Urothelium cell line (cell line): ENCODE data around the gene PCDHGA5.
A peak's percentile ranks its signal among the peaks of the same experiment; 100 is the strongest.
"Not testable (repeated sequence)": the region's sequence is repeated elsewhere in the genome, so short reads cannot be mapped to it uniquely, and the experiment has no call there.

ENCODE experiments used
- DNase-seq: peaks from one replicate; pipeline ENCODE4 v3.0.0; 2011; ENCODE audit warnings: low spot score, mixed read lengths
- FAIRE-seq: peaks from 2 replicates; lab custom pipeline; 2011; peaks lifted over from hg19 to GRCh38; lab: Jason Lieb, UNC

PCDHGA5 gene

DNA sequence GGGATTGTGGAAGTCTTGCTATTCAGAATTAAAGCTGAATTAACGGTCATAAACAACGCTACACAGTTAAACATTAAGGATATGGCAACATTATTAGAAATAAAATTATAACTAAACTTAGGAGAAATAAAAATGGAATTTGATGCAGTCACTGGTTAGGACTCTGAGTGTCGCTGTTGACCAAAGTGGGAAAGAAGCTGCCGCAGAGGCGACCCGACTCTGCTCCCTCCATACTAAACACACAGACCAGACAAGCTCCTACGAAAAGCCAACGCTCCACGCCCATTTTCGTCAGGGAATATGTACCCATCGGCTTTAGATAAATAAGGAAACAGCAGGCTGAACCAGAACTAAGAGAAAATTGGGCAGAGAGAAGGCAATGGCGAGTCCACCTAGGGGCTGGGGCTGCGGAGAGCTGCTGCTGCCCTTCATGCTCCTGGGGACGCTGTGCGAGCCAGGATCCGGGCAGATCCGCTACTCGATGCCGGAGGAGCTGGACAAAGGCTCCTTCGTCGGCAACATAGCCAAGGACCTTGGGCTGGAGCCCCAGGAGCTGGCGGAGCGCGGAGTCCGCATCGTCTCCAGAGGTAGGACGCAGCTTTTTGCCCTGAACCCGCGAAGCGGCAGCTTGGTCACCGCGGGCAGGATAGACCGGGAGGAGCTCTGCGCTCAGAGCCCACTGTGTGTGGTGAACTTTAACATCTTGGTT, at the start of gene PCDHGA5:
TSS of gene PCDHGA5 (plus strand) at position 211 of the 709 bp plus-strand sequence. CDS start at position 380, 169 bp downstream.
- no peak for DNase-seq
- FAIRE-seq: no peak

DNA sequence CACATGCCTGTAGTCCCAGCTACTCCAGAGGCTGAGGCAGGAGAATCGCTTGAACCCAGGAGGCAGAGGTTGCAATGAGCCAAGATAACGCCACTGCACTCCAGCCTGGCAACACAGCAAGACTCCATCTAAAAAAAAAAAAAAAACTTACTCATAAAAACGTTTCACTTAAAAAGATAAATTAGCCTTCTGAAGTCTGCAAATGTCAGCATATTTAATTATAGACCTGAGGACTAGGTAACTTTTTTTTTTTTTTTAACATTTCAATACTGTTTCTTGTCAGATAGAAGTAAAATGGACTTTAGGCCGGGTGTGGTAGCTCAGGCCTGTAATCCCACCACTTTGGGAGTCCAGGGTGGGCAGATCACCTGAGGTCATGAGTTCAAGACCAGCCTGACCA, 47.0 kb upstream of the PCDHGA5 start:
- not testable (repeated sequence) for DNase-seq, FAIRE-seq

DNA sequence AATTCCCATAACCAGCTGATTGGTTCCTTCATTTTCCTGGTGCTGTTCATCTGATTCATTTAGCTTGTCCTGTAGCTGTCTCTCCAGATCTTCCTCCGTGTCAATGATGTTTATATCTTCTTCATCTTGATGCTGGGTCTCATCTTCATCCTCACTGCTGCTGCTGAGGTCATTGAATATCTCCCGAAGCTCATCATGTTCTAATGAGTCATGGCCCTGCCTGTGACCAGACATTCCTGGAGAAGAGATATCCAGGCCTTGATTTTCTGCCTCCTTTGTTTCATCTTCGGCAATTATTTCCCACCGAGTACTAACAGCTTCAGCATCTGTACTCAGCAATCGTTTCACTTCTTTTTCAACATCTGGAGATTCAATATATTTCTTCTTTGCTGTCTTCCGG, 44.8 kb upstream of the PCDHGA5 start:
- DNase-seq: no peak
- no peak for FAIRE-seq

DNA sequence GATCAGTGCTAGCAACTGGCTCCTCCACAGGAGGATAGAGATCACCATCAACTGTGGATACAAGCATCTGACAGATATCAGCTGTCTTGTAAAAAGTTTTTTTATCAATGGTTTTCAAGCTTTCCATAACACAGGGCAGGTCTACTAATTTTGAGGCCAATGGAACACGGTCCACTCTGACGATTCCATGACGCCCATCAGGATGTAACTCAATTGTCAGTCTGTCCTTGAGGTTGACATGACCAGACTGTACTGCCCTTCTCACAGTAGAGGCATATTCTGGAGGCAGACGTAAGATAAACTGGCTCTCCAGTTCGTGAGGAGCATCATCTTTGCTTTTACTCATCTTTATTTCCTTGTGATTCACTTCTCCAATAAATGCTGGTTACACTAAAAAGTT, 44.3 kb upstream of the PCDHGA5 start:
- DNase-seq (no peak), FAIRE-seq (no peak)

DNA sequence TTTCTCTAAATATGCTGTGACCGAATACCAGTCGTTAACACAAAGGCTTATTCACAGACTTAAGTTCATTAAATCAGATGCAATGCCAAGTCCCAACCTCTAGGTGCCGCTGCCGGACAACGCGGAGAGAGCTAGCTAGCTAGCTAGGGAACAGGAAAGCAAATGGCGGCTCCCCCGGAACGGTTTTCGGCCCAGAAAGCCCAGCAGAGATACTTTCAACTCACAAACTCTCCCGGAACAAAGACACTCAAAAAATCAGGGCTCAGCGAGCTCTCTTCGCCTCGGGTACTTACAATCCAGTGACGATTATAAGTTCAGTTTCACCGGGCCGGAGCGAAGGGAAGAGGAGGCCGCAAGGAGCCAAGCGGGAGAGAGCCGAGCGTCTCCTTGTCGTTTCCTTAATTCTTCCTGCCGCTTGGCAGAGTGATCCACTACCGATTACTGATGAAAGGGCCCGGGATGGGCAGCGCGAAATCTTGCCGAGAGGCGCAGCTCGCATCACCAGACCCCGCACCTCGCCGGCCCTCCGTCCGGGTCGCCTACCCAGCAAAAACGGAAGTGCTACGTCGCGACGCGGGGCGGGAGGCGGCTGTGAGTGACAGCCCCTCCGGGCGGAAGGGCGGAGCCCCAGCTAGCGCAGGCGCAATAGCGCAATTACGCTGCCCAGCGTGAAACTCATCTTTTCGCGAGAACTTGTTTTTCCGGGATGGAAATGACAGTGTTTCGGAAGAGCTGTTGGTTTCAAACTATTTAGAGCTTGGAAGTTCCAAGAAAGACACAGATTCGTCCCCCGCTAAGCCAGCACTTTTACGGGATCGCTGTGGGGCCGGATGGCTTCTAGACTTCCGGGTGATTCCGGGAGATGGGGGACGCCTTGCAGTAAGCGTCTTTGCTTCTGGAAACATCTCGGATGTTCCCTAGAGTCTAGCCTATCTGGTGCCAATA, 43.5 kb upstream of the PCDHGA5 start, which contains the start of gene TAF7:
TSS of gene TAF7 (minus strand) at position 560 of the 945 bp plus-strand sequence. CDS start 740 bp downstream, outside the sequence.
- no peak for FAIRE-seq
- DNase-seq: peak; percentile 91

DNA sequence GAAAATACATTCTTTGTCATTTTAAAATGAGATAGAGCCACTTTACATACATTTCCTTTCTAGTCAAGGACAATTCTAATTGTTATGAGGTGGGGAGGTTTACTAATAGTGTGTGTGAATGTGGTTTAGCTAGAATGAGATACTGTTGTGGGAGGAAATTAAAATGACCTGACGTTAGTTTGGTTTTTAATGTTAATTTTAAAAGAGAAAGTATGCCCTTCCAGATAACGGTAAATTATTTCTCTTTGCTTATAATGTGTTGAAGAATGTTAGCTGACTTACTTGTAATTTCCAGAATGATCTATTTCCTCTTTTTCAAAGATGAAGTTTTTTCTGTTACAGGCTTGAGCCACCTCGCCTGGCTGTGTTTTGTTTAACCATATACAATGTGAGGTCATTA, 41.7 kb upstream of the PCDHGA5 start:
- DNase-seq (no peak), FAIRE-seq (no peak)

DNA sequence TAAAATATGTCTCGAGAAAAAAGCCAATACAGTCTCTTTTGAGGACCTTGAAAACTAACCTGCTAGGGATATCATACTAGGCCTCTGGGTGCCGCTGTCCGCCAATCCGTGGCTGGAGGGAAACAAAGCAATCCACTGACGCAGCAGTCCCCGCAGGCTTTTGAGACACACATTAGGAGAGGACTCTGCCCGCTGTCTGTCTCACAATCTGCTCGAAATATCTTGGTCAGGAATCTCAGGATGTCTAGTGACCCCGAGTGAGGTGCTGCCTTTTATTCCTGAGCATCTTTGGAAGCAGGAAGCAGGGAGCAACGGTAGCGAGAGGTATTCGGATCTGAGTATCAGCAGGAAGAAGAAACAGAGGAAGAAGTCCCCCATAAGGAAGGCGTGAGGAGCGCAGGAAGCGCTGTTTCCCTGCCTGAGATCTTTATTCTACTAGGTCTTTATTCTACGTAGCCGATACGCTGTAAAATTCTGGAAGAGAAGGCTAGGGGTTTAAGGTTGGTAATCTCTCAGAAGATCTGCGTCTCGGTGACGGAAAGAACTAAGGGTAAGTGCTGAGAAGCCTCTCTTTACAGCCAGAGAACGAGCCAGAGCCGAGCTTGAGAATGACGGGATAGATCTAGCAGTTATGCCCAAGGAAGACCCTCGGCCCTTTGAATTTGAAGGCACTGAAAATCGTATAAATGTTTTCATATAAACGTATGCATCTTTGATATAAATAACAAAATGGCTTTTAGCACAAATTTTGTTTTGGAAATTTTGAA, 37.7 kb upstream of the PCDHGA5 start:
- peak; percentile 61 for DNase-seq
- FAIRE-seq: no peak

DNA sequence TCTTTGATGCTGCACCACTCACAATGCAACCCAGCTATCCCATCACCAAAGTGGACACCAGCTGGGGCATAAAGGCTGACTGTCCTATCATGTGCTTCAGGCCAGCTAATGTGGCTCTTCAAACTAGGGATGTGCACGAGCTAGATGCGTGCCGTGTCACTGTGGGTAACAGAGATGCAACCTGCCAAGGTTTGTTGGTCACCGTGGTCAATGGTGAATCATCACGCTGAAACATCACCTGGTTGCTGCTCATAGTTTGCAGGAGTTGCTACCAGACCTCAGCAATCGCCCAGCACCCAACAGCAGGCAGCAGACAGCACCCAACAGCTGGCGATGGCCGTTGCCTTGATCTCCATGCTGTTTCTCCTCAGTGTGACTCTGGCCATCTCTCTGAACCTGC, 35.7 kb upstream of the PCDHGA5 start:
- DNase-seq: no peak
- no peak for FAIRE-seq

DNA sequence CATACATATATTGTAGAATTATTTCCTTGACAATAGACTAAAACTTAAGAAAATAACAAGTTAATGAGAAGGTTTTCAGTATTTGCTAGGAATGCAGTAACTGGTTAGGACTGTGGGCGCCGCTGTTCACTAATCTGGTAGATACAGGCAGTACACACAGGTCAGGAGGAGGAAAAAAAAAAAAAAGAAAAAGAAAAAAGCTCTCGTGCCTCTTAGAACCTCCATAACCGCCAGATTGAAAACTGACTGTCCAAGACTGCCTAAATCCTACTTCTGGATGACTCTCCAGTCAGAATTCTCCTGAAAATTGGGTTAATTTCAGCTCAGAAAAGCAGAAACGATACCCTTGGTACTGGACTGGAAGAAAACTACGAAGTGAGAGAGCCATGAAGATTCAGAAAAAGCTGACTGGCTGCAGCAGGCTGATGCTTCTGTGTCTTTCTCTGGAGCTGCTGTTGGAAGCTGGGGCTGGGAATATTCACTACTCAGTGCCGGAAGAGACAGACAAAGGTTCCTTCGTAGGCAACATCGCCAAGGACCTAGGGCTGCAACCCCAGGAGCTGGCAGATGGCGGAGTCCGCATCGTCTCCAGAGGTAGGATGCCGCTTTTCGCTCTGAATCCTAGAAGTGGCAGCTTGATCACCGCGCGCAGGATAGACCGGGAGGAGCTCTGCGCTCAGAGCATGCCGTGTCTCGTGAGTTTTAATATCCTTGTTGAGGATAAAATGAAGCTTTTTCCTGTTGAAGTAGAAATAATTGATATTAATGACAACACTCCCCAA, 33.5 kb upstream of the PCDHGA5 start, which contains the start of gene PCDHGA1:
TSS of gene PCDHGA1 (plus strand) at position 216 of the 782 bp plus-strand sequence.
- DNase-seq (no peak), FAIRE-seq (no peak)

DNA sequence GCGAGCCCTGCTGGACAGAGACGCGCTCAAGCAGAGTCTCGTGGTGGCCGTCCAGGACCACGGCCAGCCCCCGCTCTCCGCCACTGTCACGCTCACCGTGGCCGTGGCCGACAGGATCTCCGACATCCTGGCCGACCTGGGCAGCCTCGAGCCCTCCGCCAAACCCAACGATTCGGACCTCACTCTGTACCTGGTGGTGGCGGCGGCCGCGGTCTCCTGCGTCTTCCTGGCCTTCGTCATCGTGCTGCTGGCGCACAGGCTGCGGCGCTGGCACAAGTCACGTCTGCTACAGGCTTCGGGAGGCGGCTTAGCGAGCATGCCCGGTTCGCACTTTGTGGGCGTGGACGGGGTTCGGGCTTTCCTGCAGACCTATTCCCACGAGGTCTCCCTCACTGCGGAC, 31.4 kb upstream of the PCDHGA5 start:
- DNase-seq, FAIRE-seq: not testable (repeated sequence)

DNA sequence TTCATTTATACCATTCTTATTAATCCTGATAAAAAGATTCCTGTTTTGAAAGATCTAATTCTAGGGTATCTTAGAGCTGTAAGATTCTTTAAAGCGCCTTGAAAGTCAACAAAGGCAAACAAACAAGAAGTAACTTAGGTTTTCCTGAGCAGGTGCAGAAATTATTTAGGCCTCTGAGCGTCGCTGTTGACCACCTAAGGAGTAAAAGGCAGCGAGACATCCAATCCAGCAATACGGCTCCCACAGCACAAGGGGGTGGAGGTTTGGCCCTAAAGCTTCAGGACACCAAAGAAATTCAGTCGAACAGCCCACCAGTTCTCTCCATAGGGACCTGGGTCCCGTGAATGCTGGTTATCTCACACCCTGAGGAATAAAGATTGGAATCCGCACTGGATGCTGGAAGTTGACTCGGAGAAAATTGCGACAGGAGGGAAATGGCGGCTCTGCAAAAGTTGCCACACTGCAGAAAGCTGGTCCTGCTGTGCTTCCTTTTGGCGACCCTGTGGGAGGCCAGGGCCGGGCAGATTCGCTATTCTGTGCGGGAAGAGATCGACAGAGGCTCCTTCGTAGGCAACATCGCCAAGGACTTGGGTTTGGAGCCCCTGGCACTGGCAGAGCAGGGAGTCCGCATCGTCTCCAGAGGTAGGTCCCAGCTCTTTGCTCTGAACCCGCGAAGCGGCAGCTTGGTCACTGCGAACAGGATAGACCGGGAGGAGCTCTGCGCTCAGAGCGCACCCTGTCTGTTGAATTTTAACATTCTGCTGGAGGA, 25.2 kb upstream of the PCDHGA5 start, which contains the start of gene PCDHGA2:
TSS of gene PCDHGA2 (plus strand) at position 223 of the 769 bp plus-strand sequence.
- FAIRE-seq (no peak), DNase-seq (peak; percentile 12)

DNA sequence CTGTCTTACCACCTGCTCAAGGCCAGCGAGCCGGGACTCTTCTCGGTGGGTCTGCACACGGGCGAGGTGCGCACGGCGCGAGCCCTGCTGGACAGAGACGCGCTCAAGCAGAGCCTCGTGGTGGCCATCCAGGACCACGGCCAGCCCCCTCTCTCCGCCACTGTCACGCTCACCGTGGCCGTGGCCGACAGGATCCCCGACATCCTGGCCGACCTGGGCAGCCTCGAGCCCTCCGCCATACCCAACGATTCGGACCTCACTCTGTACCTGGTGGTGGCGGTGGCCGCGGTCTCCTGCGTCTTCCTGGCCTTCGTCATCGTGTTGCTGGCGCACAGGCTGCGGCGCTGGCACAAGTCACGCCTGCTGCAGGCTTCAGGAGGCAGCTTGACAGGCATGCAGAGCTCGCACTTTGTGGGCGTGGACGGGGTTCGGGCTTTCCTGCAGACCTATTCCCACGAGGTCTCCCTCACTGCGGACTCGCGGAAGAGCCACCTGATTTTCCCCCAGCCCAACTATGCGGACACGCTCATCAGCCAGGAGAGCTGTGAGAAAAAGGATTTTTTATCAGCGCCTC, 23.1 kb upstream of the PCDHGA5 start:
- not testable (repeated sequence) for FAIRE-seq, DNase-seq

DNA sequence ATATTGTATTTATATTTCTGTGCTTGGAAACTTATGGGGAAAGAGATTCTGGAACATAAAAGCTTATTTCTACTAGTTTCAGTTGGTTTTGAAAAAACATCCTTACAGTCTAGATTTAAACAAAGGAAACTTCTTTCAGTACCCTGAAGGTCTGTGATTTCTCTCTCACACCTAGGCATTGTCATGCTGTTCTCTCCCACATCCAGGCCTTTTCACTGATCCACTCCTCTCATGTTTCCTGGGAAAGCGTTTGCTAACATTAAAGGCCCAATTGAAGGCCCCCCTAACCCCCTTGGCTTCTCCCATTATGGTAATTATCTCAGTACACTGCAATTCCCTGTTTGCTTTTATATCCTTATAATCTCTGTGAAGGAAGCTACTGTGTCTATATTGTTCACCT, 21.2 kb upstream of the PCDHGA5 start:
- FAIRE-seq (no peak), DNase-seq (no peak)

DNA sequence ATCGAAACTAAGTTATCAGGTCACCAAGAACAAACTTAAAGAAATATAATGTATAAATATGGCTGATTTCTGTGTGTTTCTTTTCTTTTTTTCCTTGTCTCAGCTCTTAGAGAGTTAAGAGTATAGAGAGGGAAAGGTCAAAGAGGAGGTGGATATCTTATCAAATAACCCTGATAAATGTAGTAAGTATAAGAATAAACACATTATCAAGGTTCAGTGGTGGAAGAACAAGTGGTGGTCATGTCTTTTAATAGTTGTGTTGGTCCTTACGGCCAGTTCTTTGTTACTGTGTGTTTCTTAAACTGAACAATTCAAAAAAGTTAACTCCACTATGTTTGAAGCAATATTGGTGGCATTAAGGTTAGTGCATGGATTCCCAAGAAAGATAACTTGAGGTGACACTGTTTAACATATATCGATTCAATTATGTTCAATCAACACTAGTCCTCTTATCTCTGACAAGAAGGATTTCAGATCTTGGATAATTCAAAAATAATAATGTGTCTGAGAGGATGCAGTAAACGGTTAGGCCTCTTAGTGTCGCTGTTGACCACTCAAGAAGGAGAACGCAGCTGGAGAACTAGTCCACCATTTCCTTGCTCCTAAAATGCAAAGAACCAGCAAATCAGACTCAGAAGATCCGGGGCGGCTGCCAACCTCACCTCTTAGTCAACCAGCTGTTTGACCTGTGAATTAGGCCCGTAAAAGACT, 20.6 kb upstream of the PCDHGA5 start, which contains the start of gene PCDHGA3:
TSS of gene PCDHGA3 (plus strand) at position 588 of the 711 bp plus-strand sequence. CDS start 205 bp downstream, outside the sequence.
- FAIRE-seq (no peak), DNase-seq (no peak)

DNA sequence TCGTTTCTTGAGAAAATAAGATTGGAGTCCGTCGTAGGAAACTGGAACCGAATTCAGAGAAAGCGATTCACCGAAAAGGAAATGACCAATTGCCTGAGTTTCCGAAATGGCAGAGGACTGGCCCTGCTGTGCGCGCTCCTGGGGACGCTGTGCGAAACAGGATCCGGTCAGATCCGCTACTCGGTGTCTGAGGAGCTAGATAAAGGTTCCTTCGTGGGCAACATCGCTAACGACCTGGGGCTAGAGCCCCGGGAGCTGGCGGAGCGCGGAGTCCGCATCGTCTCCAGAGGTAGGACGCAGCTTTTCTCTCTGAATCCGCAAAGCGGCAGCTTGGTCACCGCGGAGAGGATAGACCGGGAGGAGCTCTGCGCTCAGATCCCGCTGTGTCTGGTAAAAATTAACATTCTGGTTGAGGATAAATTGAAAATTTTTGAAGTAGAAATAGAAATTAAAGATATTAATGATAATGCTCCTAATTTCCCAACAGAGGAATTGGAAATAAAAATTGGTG, 20.0 kb upstream of the PCDHGA5 start:
- DNase-seq: no peak
- FAIRE-seq: no peak

DNA sequence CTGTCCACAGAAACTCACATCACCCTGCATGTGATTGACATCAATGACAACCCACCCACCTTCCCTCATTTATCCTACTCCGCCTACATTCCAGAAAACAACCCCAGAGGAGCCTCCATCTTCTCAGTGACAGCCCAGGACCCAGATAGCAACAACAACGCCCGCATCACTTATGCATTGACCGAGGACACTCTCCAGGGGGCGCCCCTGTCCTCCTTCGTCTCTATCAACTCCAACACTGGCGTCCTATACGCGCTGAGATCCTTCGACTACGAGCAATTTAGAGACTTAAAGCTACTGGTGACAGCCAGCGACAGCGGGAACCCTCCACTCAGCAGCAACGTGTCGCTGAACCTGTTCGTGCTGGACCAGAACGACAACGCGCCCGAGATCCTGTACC, 18.6 kb upstream of the PCDHGA5 start:
- no peak for DNase-seq
- FAIRE-seq: no peak

DNA sequence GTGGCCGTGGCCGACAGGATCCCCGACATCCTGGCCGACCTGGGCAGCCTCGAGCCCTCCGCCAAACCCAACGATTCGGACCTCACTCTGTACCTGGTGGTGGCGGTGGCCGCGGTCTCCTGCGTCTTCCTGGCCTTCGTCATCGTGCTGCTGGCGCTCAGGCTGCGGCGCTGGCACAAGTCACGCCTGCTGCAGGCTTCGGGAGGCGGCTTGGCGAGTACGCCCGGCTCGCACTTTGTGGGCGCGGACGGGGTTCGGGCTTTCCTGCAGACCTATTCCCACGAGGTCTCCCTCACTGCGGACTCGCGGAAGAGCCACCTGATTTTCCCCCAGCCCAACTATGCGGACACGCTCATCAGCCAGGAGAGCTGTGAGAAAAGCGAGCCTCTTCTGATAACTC, 17.9 kb upstream of the PCDHGA5 start:
- not testable (repeated sequence) for DNase-seq, FAIRE-seq
